Glomerular visceral epithelial cell (primary cell): ENCODE results near the gene CSH2.
A peak's percentile ranks its signal among the peaks of the same experiment; 100 is the strongest.

Experiments used
- DNase-seq: peaks from one replicate; pipeline ENCODE4 v3.0.0-alpha.2; 2016; ENCODE audit errors: extremely low spot score

CSH2 gene

DNA sequence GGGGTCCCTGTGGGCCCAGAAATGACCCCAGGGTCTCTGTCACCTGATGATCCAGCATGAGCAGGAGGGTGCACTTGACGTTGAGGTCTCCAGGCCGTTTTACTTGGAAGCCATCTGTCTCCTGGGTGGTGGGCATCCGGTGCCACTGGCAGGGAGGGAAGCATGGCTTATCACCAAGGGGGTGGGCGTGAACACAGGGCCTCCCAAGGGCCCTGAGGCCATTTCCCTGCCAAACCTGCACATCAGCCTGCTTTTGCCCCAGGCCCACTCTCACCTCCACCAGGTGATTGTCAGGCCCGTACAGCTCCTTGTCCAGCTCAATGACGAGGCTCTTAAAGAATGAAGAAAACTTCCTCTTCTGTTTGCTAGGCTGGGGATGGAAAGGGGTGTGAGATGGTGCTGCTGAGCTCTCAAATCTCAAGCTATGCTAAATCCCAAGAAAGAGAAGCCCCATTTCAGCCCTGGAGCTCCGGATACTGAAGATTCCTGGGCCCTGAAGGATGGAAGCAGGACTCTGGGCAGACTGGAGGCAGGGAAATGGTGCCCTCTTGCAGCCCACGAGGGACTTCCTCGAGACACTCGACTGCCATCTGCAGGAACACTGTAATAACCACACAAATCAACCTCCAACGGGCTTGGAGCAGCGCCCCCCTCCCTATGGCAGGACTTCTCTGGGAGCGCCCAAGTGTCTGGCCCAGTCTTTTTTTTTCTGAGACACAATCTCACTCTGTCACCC lies 38.9 kb downstream of the CSH2 start:
- peak; percentile 83 for DNase-seq

- DNase-seq: no peak
Observed at GRCh38 chr17:63833741-63834373, 39.6 kb downstream of the CSH2 start.

DNA sequence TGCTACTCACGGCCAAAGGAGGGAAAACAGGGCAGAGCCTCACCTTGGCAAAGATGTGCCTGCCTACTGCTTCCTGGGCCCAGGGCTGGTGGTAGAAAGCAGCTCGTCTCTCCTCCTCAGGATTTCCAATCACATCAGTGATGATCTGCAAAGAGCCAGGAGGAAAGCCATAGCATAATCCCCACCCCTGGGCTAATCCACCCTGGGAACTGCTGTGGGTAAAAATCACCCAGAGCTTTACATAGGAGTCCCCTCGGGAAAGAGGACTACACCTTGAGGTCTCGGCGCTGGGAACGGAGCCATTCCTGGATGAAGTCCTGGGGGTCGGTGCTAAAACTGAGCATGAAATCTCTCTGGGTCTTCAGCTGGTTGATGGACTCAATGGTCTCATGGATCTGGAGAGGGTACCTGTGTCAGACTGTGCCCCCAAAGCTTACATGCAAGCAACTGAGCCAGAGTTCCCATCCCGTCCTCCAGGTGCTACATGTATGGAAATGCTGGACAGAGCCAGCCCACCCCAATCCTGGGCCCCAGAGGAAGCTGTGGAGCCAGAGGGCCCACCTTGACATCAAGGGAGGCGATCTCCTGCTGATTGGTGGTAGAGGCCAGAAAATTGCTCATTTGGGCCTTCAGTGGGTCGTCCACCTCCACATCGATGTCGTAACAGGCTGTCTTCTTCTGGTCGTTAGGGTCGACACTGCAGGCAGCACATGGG lies 40.3 kb downstream of the CSH2 start:
- DNase-seq: no peak

GRCh38 chr17:63832455-63832854 lies 41.0 kb downstream of the CSH2 start:
- DNase-seq: no peak

- no peak for DNase-seq
Observed at GRCh38 chr17:63832014-63832413, 41.5 kb downstream of the CSH2 start.

- DNase-seq: no peak
Observed at GRCh38 chr17:63831505-63831904, 42.0 kb downstream of the CSH2 start.

- no peak for DNase-seq
Observed at GRCh38 chr17:63830904-63831491, 42.5 kb downstream of the CSH2 start.

- no peak for DNase-seq
Observed at GRCh38 chr17:63830278-63830677, 43.2 kb downstream of the CSH2 start.

DNA sequence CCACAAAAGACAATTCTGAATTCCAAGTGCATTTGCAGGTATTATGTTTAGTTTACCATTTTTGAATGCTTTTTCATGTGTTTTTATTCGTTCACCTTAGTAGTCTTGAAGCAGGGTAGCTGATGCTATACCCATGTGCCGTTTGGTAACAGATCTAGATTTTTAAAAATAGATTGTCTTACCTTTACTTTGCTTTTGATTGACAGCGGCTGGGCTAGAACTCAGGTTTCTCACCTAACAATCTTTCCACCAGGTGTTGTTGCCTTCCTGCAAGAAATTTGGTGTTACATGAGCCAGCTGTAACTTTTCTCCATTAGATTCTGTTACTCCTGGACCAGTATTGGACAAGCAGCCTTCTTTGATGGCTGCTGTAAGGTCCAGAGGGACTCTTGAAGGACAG lies 44.5 kb downstream of the CSH2 start:
- no peak for DNase-seq

DNA sequence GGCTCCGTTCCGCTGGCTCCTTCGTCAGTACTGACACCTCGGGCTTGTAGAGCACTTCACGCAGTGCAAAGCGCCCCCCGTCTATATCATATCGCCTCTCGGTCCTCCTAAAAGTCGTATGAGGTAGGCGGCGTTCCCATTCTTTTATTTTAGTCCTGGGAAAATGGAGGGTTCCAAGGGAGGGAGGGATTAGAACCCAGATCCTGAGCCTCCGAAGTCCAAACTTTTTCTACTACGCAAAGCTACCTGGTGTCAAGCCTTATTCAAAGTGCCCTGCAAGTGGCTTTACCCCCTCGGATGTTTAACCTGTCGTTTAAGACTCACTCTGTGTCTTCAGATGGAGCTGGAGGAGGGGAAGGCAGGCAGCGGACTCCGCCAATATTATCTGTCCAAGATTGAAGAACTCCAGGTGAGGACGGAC lies 45.7 kb downstream of the CSH2 start:
- DNase-seq: no peak

- peak; percentile 94 for DNase-seq
Observed at GRCh38 chr17:63827002-63827800, 46.3 kb downstream of the CSH2 start, which contains the start of the genes FTSJ3 and PSMC5. Gene FTSJ3, minus strand, starts transcription at chr17:63827663. Its CDS starts 761 bp downstream, at chr17:63826902. Gene PSMC5, plus strand, starts transcription at chr17:63827431. Its CDS starts 60 bp downstream, at chr17:63827491.

DNA sequence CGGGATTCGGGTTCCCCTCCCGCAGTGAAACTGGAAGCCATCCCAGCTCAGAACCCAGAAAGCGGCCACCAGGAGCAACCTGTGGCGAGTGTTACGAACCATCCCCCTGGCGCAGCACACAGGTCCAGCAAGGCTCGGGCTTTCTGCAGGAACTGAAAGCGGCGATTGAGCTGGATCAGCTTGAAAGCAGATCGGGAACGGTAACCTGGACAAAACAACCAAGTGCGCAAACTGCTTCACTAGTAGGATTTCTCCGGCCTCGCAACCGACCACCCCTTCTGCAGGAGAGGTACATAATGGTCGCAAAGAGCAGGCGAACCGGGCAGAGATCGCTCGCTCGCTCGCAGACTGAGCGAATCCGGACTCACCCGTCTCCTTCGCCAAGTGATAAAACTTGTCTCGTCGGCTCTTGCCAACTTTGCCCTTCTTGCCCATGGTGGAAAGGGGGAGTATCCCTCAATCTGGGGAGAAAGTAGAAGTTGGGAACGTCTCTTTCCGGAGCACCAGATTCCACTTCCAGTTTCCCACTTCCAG lies 46.9 kb downstream of the CSH2 start:
- DNase-seq: peak; percentile 26

GRCh38 chr17:63824362-63824761 lies 49.1 kb downstream of the CSH2 start:
- no peak for DNase-seq

DNA sequence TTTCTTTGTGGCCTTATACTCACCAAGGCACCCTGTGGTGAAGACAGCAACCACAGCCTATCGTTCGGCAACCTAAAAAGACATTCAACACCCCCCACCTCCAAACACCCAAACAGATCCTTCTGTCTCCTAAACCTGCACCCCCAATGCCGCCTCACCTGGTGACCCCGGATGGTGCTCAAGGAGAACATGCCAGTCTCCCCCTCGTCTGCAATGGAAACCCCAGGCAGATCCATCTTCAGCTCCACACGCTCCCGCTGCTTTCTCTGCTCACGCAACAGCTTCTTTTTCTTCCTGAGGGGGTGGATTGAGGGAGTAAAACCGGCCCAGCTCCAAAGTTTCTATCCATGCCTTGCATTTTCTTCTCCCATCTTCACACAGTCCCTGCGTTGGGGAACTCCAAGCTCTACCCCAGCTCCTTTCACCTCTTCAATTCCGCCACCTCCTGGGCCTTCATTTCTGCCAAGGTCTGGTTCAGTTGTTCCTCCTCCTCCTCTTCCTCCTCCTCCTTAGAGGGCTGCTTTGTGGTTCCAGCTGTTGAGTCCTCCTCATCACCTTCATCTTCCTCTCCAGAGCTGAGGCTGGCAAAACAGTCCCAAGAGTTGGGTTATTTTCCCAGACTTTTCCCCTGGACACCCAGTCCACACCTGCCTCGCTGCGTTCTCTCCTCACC lies 49.7 kb downstream of the CSH2 start:
- no peak for DNase-seq

- DNase-seq: no peak
Observed at GRCh38 chr17:63822537-63822936, 50.9 kb downstream of the CSH2 start.
